Right renal cortex interstitium (tissue), 3 donors: Measurements from ENCODE around the gene ODF2L. TPM values are rescaled to one million over a fixed set of nuclear protein-coding genes. Genes with fewer than 3 reads are reported as not detected.

Source experiments
- DNase-seq, 3 donors: peaks; one replicate each; pipeline ENCODE4 v3.0.0-alpha.2; 2013; ENCODE audit warnings: low read depth in 3 of 3, low spot score in 2 of 3
- polyA plus RNA-seq, 3 donors: library from polyadenylated mRNA; unstranded; fragments of 120-200 nt; gene quantifications; one replicate each; pipeline ENCODE4 v1.2.1, GENCODE V29; 2013; ENCODE audit not compliant: insufficient read length in 3 of 3

ODF2L gene
- polyA plus RNA-seq, 3 donors = 43.7 to 51.7 (median 45.8) TPM

- no peak for DNase-seq
Measured at GRCh38 chr1:86322241-86322640, 73.9 kb downstream of the ODF2L start.

- no peak for DNase-seq
Measured at GRCh38 chr1:86318436-86318835, 77.7 kb downstream of the ODF2L start.

- no peak for DNase-seq
Measured at GRCh38 chr1:86317926-86318325, 78.2 kb downstream of the ODF2L start.

GRCh38 chr1:86305731-86306130 is 90.4 kb downstream of the ODF2L start:
- no peak for DNase-seq

- DNase-seq = no peak
Measured at GRCh38 chr1:86303041-86303690, 93.0 kb downstream of the ODF2L start.

Other genes with a start within 250 kb of the ODF2L start
- 1 to 10 TPM; 1.4 to 2.1 (median 2.0) TPM for gene COL24A1, start 239.6 kb downstream of the ODF2L start, polyA plus RNA-seq
- gene CLCA2, start 27.8 kb upstream of the ODF2L start, polyA plus RNA-seq = under 1 TPM in 1 of 3 donors, not detected in 2; 0.03 TPM
- gene CLCA1, start 72.6 kb upstream of the ODF2L start, polyA plus RNA-seq = not detected
- not detected for gene CLCA4, start 150.8 kb upstream of the ODF2L start, polyA plus RNA-seq